ENCODE data around the gene MYO18B.

DNA sequence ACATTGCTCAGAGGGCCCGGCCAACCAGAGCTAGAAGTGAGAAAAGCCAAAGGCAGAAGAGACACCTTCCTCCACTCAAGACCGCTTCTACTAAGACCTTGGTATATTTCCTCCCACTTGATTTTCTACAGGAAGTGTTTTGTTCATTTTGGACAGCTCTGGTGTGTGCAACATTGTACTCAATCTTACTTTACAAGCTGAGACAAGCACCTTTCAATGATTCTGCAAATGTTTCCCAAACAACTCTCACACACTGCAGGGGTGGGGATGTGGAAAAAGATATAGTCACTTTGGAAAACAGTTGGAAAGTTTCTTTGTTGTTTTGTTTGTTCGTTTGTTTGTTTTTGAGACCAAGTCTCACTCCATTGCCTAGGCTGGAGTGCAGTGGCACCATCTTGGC is 15.7 kb downstream of the MYO18B start:
- TF ChIP-seq TEAD4 (IDR thresholded peaks at IDR 0.05), result no peak
- no peak for TF ChIP-seq TAF1 (IDR thresholded peaks at IDR 0.05; ENCODE audit: low read depth)
- no peak for TF ChIP-seq MAX (IDR thresholded peaks at IDR 0.05)
- TF ChIP-seq ZBTB7A (IDR thresholded peaks at IDR 0.05; ENCODE audit: low read depth), result no peak
- TF ChIP-seq TCF12 (IDR thresholded peaks at IDR 0.05; ENCODE audit: low read depth), result no peak
- TF ChIP-seq EP300 (IDR thresholded peaks at IDR 0.05; ENCODE audit: borderline replicate concordance), result no peak
- no peak for TF ChIP-seq RAD21 (IDR thresholded peaks at IDR 0.05; ENCODE audit: low read depth)
- no peak for TF ChIP-seq FOXM1 (IDR thresholded peaks at IDR 0.05; ENCODE audit: borderline replicate concordance, low read depth)
- no peak for TF ChIP-seq EGR1 (IDR thresholded peaks at IDR 0.05)
- TF ChIP-seq, protein P1, sequence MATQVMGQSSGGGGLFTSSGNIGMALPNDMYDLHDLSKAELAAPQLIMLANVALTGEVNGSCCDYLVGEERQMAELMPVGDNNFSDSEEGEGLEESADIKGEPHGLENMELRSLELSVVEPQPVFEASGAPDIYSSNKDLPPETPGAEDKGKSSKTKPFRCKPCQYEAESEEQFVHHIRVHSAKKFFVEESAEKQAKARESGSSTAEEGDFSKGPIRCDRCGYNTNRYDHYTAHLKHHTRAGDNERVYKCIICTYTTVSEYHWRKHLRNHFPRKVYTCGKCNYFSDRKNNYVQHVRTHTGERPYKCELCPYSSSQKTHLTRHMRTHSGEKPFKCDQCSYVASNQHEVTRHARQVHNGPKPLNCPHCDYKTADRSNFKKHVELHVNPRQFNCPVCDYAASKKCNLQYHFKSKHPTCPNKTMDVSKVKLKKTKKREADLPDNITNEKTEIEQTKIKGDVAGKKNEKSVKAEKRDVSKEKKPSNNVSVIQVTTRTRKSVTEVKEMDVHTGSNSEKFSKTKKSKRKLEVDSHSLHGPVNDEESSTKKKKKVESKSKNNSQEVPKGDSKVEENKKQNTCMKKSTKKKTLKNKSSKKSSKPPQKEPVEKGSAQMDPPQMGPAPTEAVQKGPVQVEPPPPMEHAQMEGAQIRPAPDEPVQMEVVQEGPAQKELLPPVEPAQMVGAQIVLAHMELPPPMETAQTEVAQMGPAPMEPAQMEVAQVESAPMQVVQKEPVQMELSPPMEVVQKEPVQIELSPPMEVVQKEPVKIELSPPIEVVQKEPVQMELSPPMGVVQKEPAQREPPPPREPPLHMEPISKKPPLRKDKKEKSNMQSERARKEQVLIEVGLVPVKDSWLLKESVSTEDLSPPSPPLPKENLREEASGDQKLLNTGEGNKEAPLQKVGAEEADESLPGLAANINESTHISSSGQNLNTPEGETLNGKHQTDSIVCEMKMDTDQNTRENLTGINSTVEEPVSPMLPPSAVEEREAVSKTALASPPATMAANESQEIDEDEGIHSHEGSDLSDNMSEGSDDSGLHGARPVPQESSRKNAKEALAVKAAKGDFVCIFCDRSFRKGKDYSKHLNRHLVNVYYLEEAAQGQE (IDR thresholded peaks at IDR 0.05; ENCODE audit: low read depth), result no peak
- no peak for TF ChIP-seq CEBPB (IDR thresholded peaks at IDR 0.05)
- TF ChIP-seq YY1 (IDR thresholded peaks at IDR 0.05; ENCODE audit: low read depth), result no peak
- no peak for TF ChIP-seq NFIC (IDR thresholded peaks at IDR 0.05)
- no peak for TF ChIP-seq USF1 (IDR thresholded peaks at IDR 0.05)
